K562 (cell line): Measurements from ENCODE around the gene SLAMF7. TPM values are rescaled to one million over a fixed set of nuclear protein-coding genes. Genes with fewer than 3 reads are reported as not detected.

Experiments used
- ATAC-seq: fragments of 200-7000 bp; cut with Tn5 transposase; 3 replicates; pipeline ENCODE4 v1.9.1; 2020; ENCODE audit warnings: moderate library complexity
- BruUV-seq: library from RNA; stranded (reverse); fragments of 400-500 nt; replicated peaks from 2 replicates; lab custom pipeline; 2021; lab: Mats Ljungman, UMichigan
- CTCF ChIA-PET: fragments of 300-600 bp; formaldehyde crosslinking; extraction: SDS; loops from one replicate; lab custom pipeline; 2021; ENCODE audit warnings: low intra/inter-chr PET ratio; lab: Yijun Ruan, JAX
- POLR2A ChIA-PET: fragments of 300-600, 350-650 bp; sonication (Branson Sonifier 250); formaldehyde crosslinking; extraction: SDS; loops from one replicate; lab custom pipeline; 2021; ENCODE audit warnings: antibody characterized with exemption, inconsistent platforms; lab: Yijun Ruan, JAX
- DNase-seq, 4 experiments: peaks; one replicate each; pipeline versions ENCODE4 v3.0.0 to v3.0.0-alpha.2; 2011 to 2018; ENCODE audit warnings: low spot score in 3 of 4, mixed read lengths in 3 of 4; ENCODE audit errors: extremely low read depth in 1 of 4
- FAIRE-seq: peaks from 2 replicates; lab custom pipeline; 2011; peaks lifted over from hg19 to GRCh38; lab: Jason Lieb, UNC
- H2AFZ ChIP-seq: 2 replicates; pipeline ENCODE4 v1.6.0; 2011; ENCODE audit warnings: low read depth, low read length, control low read depth, inconsistent platforms
- H3K27ac ChIP-seq: fragments of 200-600 bp; 3 replicates; pipeline ENCODE4 v1.8.0; 2011; ENCODE audit warnings: low read depth, mild to moderate bottlenecking, control low read depth, inconsistent platforms, low read length, moderate library complexity, mixed read lengths; ENCODE audit errors: extremely low read depth
- H3K27me3 ChIP-seq, 2 experiments: fragments of 300-600 bp in 1 of 2; 2 replicates in 1 of 2; 3 replicates in 1 of 2; pipeline versions ENCODE4 v1.6.0 to v1.8.0; 2011; ENCODE audit warnings: inconsistent platforms in 2 of 2, low read length in 2 of 2, mild to moderate bottlenecking in 1 of 2, mixed read lengths in 1 of 2, moderate library complexity in 1 of 2; ENCODE audit not compliant: control insufficient read depth in 2 of 2, insufficient read depth in 2 of 2
- H3K36me3 ChIP-seq: fragments of 300-600 bp; 3 replicates; pipeline ENCODE4 v1.8.0; 2011; ENCODE audit warnings: mild to moderate bottlenecking, low read length, inconsistent platforms; ENCODE audit not compliant: control insufficient read depth, insufficient read depth
- H3K4me1 ChIP-seq, 2 experiments: fragments of 200-600 bp in 1 of 2; replicated peaks in 1 of 2; 2 replicates in 1 of 2; 3 replicates in 1 of 2; pipeline versions ENCODE4 v1.5.1 to v1.8.0; 2011; ENCODE audit warnings: inconsistent platforms in 2 of 2, low read length in 2 of 2, mild to moderate bottlenecking in 1 of 2, mixed read lengths in 1 of 2, moderate library complexity in 1 of 2; ENCODE audit not compliant: control insufficient read depth in 2 of 2, insufficient read depth in 2 of 2
- H3K4me2 ChIP-seq: 2 replicates; pipeline ENCODE4 v1.6.1; 2011; ENCODE audit warnings: low read length, control low read depth, inconsistent platforms, mixed read lengths; ENCODE audit not compliant: insufficient read depth
- H3K4me3 ChIP-seq: fragments of 200-600 bp; sonication (generic), shearing (Covaris generic); 2 replicates; pipeline ENCODE4 v1.5.1; 2016; ENCODE audit warnings: control low read depth, inconsistent platforms
- H3K79me2 ChIP-seq: fragments of 200-600 bp; 3 replicates; pipeline ENCODE4 v1.8.0; 2011; ENCODE audit warnings: low read length, inconsistent platforms; ENCODE audit not compliant: control insufficient read depth, insufficient read depth
- H3K9ac ChIP-seq, 2 experiments: 2 replicates each; pipeline versions ENCODE4 v1.6.0 to v1.6.1; 2011; ENCODE audit warnings: low read depth in 2 of 2, low read length in 2 of 2, control low read depth in 1 of 2, inconsistent platforms in 1 of 2, mild to moderate bottlenecking in 1 of 2, mixed read lengths in 1 of 2; ENCODE audit not compliant: insufficient read depth in 1 of 2
- H3K9me1 ChIP-seq: one replicate; pipeline ENCODE4 v1.6.0; 2011; ENCODE audit warnings: inconsistent platforms, mild to moderate bottlenecking, low read length, moderate library complexity; ENCODE audit not compliant: control insufficient read depth, insufficient read depth
- H3K9me3 ChIP-seq: replicated peaks from 2 replicates; pipeline ENCODE4 v1.5.1; 2011; ENCODE audit warnings: low read depth, low read length, inconsistent platforms; ENCODE audit not compliant: control insufficient read depth, insufficient read depth
- H4K20me1 ChIP-seq: replicated peaks from 2 replicates; pipeline ENCODE4 v1.6.1; 2011; ENCODE audit warnings: low read length, inconsistent platforms, mixed read lengths; ENCODE audit not compliant: control insufficient read depth, insufficient read depth
- DPF2 ChIP-seq: fragments of 450-650 bp; IDR thresholded peaks from 2 replicates; pipeline ENCODE4 v1.6.1; 2016
- ETV6 ChIP-seq, 3 experiments: fragments of 150-350 bp in 1 of 3; sonication (generic) in 1 of 3; formaldehyde crosslinking in 1 of 3; IDR thresholded peaks; 2 replicates each; pipeline versions ENCODE4 v1.6.1 to v1.8.0; 2014 to 2022; ENCODE audit warnings: borderline replicate concordance in 2 of 3, low read depth in 2 of 3, antibody characterized with exemption in 1 of 3, low read length in 1 of 3, mild to moderate bottlenecking in 1 of 3, missing genetic modification reagents in 1 of 3
- MCM7 ChIP-seq, 2 experiments: fragments of 450-650 bp; IDR thresholded peaks; 2 replicates each; pipeline ENCODE4 v1.6.1; 2016 to 2018
- MECOM ChIP-seq: fragments of 250-450 bp; sonication (Bioruptor Pico); IDR thresholded peaks from 2 replicates; pipeline ENCODE4 v1.8.0; 2022; ENCODE audit warnings: inconsistent platforms
- POLR2A ChIP-seq: fragments of 450-650 bp; conservative IDR thresholded peaks from 2 replicates; pipeline ENCODE4 v1.6.1; 2016
- POLR3G ChIP-seq: IDR thresholded peaks from 2 replicates; pipeline ENCODE4 v1.6.1; 2011; ENCODE audit not compliant: insufficient read length, insufficient replicate concordance; ENCODE audit errors: extremely low read depth
- SMARCA4 ChIP-seq: fragments of 450-650 bp; IDR thresholded peaks from 2 replicates; pipeline ENCODE4 v1.6.1; 2016
- SMARCE1 ChIP-seq: fragments of 450-650 bp; IDR thresholded peaks from 2 replicates; pipeline ENCODE4 v1.7.1; 2016; ENCODE audit warnings: mild to moderate bottlenecking
- ZNF212 ChIP-seq: fragments of 450-650 bp; formaldehyde crosslinking; IDR thresholded peaks from 2 replicates; pipeline ENCODE4 v1.4.0; 2020; ENCODE audit warnings: mild to moderate bottlenecking
- ZNF584 ChIP-seq: fragments of 200-800 bp; sonication (Bioruptor generic); IDR thresholded peaks from 2 replicates; pipeline ENCODE4 v1.6.1; 2016; ENCODE audit warnings: low read depth, mild to moderate bottlenecking, missing genetic modification characterization, missing compliant biosample characterization
- WGBS: fragments of 100-300 bp; shearing (Covaris generic); methylation state at CpG from one replicate; pipeline ENCODE4 v1.1.6; 2016; ENCODE audit warnings: low coverage, mixed read lengths; ENCODE audit not compliant: insufficient coverage; ENCODE audit errors: missing lambda C conversion rate; 5-methylcytosine and 5-hydroxymethylcytosine counted together
- in situ Hi-C: fragments of 300-500 bp; cut with MboI; formaldehyde crosslinking; loops from 4 replicates; pipeline ENCODE4 v1.15.0; 2018; ENCODE audit warnings: inconsistent platforms, mixed read lengths
- intact Hi-C: fragments of 100-400 bp; cut with micrococcal nuclease; formaldehyde crosslinking; loops from 2 replicates; pipeline ENCODE4 v1.14.2; 2022
- polyA plus RNA-seq, 8 experiments: library from polyadenylated mRNA; depleted of rRNA in 4 of 8; stranded (reverse) in 5 of 8; unstranded in 3 of 8; fragments of >200 nt; fragmentation: Nextera tagmentation in 2 of 8; fragmentation: Illumina TruSeq in 1 of 8; extraction: Ambion mirVana in 2 of 8; extraction: Trizol in 1 of 8; gene quantifications; 2 replicates each; pipeline versions ENCODE4 v1.2.1 to v1.2.3, GENCODE V29; 2011 to 2014; ENCODE audit warnings: inconsistent platforms in 1 of 8, missing spikeins in 1 of 8
- total RNA-seq, 7 experiments: library from RNA; depleted of rRNA in 6 of 7; stranded (reverse); fragments of >200 nt in 6 of 7; fragmentation: Illumina TruSeq in 2 of 7; extraction: Trizol in 2 of 7; gene quantifications; 2 replicates each; pipeline versions ENCODE4 v1.2.1 to v1.2.3, GENCODE V29; 2011 to 2021; ENCODE audit warnings: low replicate concordance in 1 of 7

Gene SLAMF7
- total and polyA plus RNA-seq, 9 of the 15 experiments (the other 6 are each of a cell fraction or from before 2014, with no cell fraction given) = 0.11 to 1.2 (median 0.22) TPM; not detected in 2

GRCh38 chr1:160752406-160752805 lies 13.4 kb downstream of the SLAMF7 start:
- no peaks in the 10 kb centered on the region for H3K4me1 ChIP-seq
- H3K9me3 ChIP-seq = no peaks in the 10 kb centered on the region
- no TSS peak for BruUV-seq
- ATAC-seq (no peak), FAIRE-seq (no peak), DNase-seq (no peak)
- H3K4me3 ChIP-seq = no peak overlapping the region
- ChIA-PET POLR2A (interaction anchor here (0.9 kb wide), 2 partner anchors 8 to 24 kb away, joined by 3 read pairs; no protein-coding TSS in a partner anchor), CTCF (no interaction called here)
- intact Hi-C loops = no loop called here
- WGBS = 0% methylated on average over 3 of the region's 3 CpGs
- in situ Hi-C loops = no loop called here
- H3K79me2 ChIP-seq = no peaks in the 10 kb centered on the region
- no peaks in the 10 kb centered on the region for H3K9me1 ChIP-seq
- no peak overlapping the region for H3K27ac ChIP-seq
- H3K4me2 ChIP-seq = no peak overlapping the region
- no peaks in the 10 kb centered on the region for H4K20me1 ChIP-seq
- peaks cover 10 to 16% of the 10 kb centered on the region in 2 experiments; a peak in 2 of 5 replicates for H3K27me3 ChIP-seq
- H3K36me3 ChIP-seq = no peaks in the 10 kb centered on the region
- H3K9ac ChIP-seq = no peak overlapping the region
- TF ChIP-seq ETV6 (IDR thresholded peaks at IDR 0.05; ENCODE audit: borderline replicate concordance in 1 of 2, low read depth in 2 of 2, low read length in 1 of 2) = no peak
- no peak for TF ChIP-seq ETV6 (CRISPR knock-in tag; IDR thresholded peaks at IDR 0.05; ENCODE audit: borderline replicate concordance)
- TF ChIP-seq ZNF212 (CRISPR knock-in tag) = no peak
- TF ChIP-seq ZNF584 (CRISPR knock-in tag) = no peak
- no peak for TF ChIP-seq POLR2A
- no peak for TF ChIP-seq MECOM
- no peak for TF ChIP-seq POLR3G
- no peak for TF ChIP-seq SMARCA4
- no peak for TF ChIP-seq SMARCE1
- TF ChIP-seq DPF2 = no peak
- no peak for TF ChIP-seq MCM7 (IDR thresholded peaks at IDR 0.05)
- H2AFZ ChIP-seq = no peak overlapping the region
